CD14-positive monocyte (primary cell): ENCODE results near the gene CACNA2D2. TPM values are rescaled to one million over a fixed set of nuclear protein-coding genes. Genes with fewer than 3 reads are reported as not detected.

Source experiments
- DNase-seq, 3 donors: peaks; one replicate each; pipeline ENCODE4 v3.0.0-alpha.2; 2011 to 2022
- H2AFZ ChIP-seq: 2 replicates; pipeline ENCODE4 v1.6.0; 2012; ENCODE audit warnings: mild to moderate bottlenecking, low read depth, low read length, inconsistent platforms; ENCODE audit not compliant: insufficient read depth, poor library complexity, severe bottlenecking
- H3K27ac ChIP-seq, 2 donors: 1 replicate in 1 of 2; 2 replicates in 1 of 2; pipeline ENCODE4 v1.5.1; 2012 to 2013; ENCODE audit warnings: low read length in 2 of 2, control low read depth in 1 of 2, inconsistent platforms in 1 of 2, low read depth in 1 of 2, mild to moderate bottlenecking in 1 of 2
- H3K27me3 ChIP-seq, 2 donors: one replicate each; pipeline versions ENCODE4 v1.6.0 to v1.6.1; 2011 to 2013; ENCODE audit warnings: low read length in 2 of 2; ENCODE audit not compliant: control insufficient read depth in 2 of 2, insufficient read depth in 2 of 2
- H3K36me3 ChIP-seq, 2 donors: replicated peaks in 1 of 2; 1 replicate in 1 of 2; 2 replicates in 1 of 2; pipeline versions ENCODE4 v1.5.1 to v1.6.1; 2012 to 2013; ENCODE audit warnings: low read length in 2 of 2, control low read depth in 1 of 2, inconsistent platforms in 1 of 2, mild to moderate bottlenecking in 1 of 2; ENCODE audit not compliant: insufficient read depth in 2 of 2, control insufficient read depth in 1 of 2
- H3K4me1 ChIP-seq, 2 donors: 1 replicate in 1 of 2; 2 replicates in 1 of 2; pipeline versions ENCODE4 v1.5.1 to v1.6.1; 2012 to 2013; ENCODE audit warnings: low read length in 2 of 2, control low read depth in 1 of 2, inconsistent platforms in 1 of 2, mild to moderate bottlenecking in 1 of 2, moderate library complexity in 1 of 2; ENCODE audit not compliant: insufficient read depth in 2 of 2, control insufficient read depth in 1 of 2
- H3K4me2 ChIP-seq: replicated peaks from 2 replicates; pipeline ENCODE3; 2012; ENCODE audit warnings: low read length, moderate library complexity, mild to moderate bottlenecking; ENCODE audit not compliant: poor library complexity, severe bottlenecking; ENCODE audit errors: extremely low read depth
- H3K4me3 ChIP-seq, 3 experiments: fragments of 200-600 bp in 1 of 3; sonication (generic) in 1 of 3; replicated peaks in 1 of 3; 1 replicate in 2 of 3; 2 replicates in 1 of 3; pipeline ENCODE4 v1.5.1; 2011 to 2013; ENCODE audit warnings: low read length in 3 of 3, mild to moderate bottlenecking in 3 of 3, control low read depth in 2 of 3, low read depth in 2 of 3, inconsistent platforms in 1 of 3, moderate library complexity in 1 of 3
- H3K79me2 ChIP-seq: 2 replicates; pipeline ENCODE4 v1.6.0; 2012; ENCODE audit warnings: mild to moderate bottlenecking, control low read depth, inconsistent platforms, low read length, moderate library complexity; ENCODE audit not compliant: insufficient read depth
- H3K9ac ChIP-seq: 2 replicates; pipeline ENCODE4 v1.6.0; 2017; ENCODE audit warnings: low read length, mild to moderate bottlenecking; ENCODE audit not compliant: insufficient read depth, poor library complexity, severe bottlenecking
- H3K9me3 ChIP-seq, 2 donors: replicated peaks in 1 of 2; 1 replicate in 1 of 2; 2 replicates in 1 of 2; pipeline versions ENCODE4 v1.5.1 to v1.6.1; 2012 to 2013; ENCODE audit warnings: low read length in 2 of 2, control low read depth in 1 of 2; ENCODE audit not compliant: control insufficient read depth in 1 of 2, insufficient read depth in 1 of 2
- H4K20me1 ChIP-seq: 2 replicates; pipeline ENCODE4 v1.6.0; 2012; ENCODE audit warnings: mild to moderate bottlenecking, low read length, control low read depth, moderate library complexity; ENCODE audit not compliant: insufficient read depth
- H3K27ac Mint-ChIP-seq, 7 donors: one replicate each; pipeline ENCODE4 v1.8.0; 2020; ENCODE audit warnings: mild to moderate bottlenecking in 7 of 7, mixed read lengths in 7 of 7, moderate library complexity in 6 of 7, inconsistent platforms in 2 of 7
- H3K27me3 Mint-ChIP-seq, 3 donors: one replicate each; pipeline ENCODE4 v1.8.0; 2021 to 2022; ENCODE audit warnings: low read depth in 3 of 3, mild to moderate bottlenecking in 3 of 3, mixed read lengths in 3 of 3, moderate library complexity in 3 of 3, inconsistent platforms in 1 of 3
- H3K36me3 Mint-ChIP-seq, 2 donors: one replicate each; pipeline ENCODE4 v1.8.0; 2020; ENCODE audit warnings: mixed read lengths in 2 of 2, inconsistent platforms in 1 of 2, mild to moderate bottlenecking in 1 of 2
- H3K4me1 Mint-ChIP-seq: one replicate; pipeline ENCODE4 v1.8.0; 2020; ENCODE audit warnings: mild to moderate bottlenecking, mixed read lengths
- H3K4me3 Mint-ChIP-seq, 2 donors: one replicate each; pipeline ENCODE4 v1.8.0; 2020; ENCODE audit warnings: mild to moderate bottlenecking in 2 of 2, mixed read lengths in 2 of 2, moderate library complexity in 1 of 2
- H3K9me3 Mint-ChIP-seq, 7 donors: one replicate each; pipeline ENCODE4 v1.8.0; 2020 to 2022; ENCODE audit warnings: mixed read lengths in 7 of 7, mild to moderate bottlenecking in 6 of 7, moderate library complexity in 6 of 7, inconsistent platforms in 2 of 7
- WGBS: methylation state at CpG from one replicate; pipeline ENCODE4 v1.1.5; 2013; ENCODE audit warnings: missing lambda C conversion rate; ENCODE audit not compliant: insufficient coverage; 5-methylcytosine and 5-hydroxymethylcytosine counted together
- intact Hi-C, 2 donors: fragments of 100-400 bp; cut with micrococcal nuclease; formaldehyde crosslinking; loops; one replicate each; pipeline versions ENCODE4 v1.15.0 to v1.15.1; 2023
- polyA plus RNA-seq, 3 donors: library from polyadenylated mRNA; depleted of rRNA in 1 of 3; unstranded in 2 of 3; stranded (reverse) in 1 of 3; fragments of 300-500 nt in 2 of 3; fragments of >200 nt in 1 of 3; fragmentation: Illumina TruSeq in 2 of 3; gene quantifications; 1 replicate in 2 of 3; 2 replicates in 1 of 3; pipeline ENCODE4 v1.2.3, GENCODE V29; 2012 to 2021
- TF ChIP-seq, protein P1 (sequence below): fragments of 200-600 bp; IDR thresholded peaks from one replicate; pipeline ENCODE4 v1.8.0; 2022; ENCODE audit warnings: antibody characterized with exemption, mild to moderate bottlenecking

CACNA2D2 gene
- polyA plus RNA-seq, 3 donors = 0.09 to 0.16 TPM; not detected in 1

DNA sequence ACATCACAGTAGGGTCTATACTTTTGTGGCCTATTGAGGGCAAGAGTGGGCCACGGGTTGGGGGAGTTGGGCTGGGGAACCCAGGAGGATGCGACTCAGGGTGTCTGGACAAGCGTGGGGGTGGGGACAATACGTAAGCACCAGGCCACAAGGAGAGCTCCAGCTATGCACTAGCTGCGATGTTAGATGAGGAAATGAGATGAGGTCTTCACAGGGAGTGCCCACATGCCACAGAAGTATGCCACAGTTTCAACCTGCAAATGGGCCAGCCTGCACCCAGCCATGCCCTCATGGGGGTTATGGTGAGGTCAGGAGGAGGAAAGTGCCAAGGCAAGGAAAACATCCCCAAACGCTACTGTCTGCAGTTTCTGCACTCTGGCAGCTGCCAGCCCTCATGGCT is 30.5 kb downstream of the CACNA2D2 start:
- Histone ChIP-seq H3K27ac (no peak overlapping the region), H3K79me2 (no peaks in the 10 kb centered on the region), H2AFZ (no peak overlapping the region), H3K36me3 (no peaks in the 10 kb centered on the region), H3K27me3 (no peaks in the 10 kb centered on the region), H3K9me3 (no peaks in the 10 kb centered on the region), H3K4me1 (no peaks in the 10 kb centered on the region), H3K9ac (no peak overlapping the region), H3K4me3 (no peak overlapping the region), H4K20me1 (no peaks in the 10 kb centered on the region), H3K4me2 (no peak overlapping the region)
- Mint-ChIP-seq H3K27ac (no peak overlapping the region), H3K4me3 (no peak overlapping the region), H3K36me3 (no peaks in the 10 kb centered on the region), H3K9me3 (no peaks in the 10 kb centered on the region), H3K4me1 (no peaks in the 10 kb centered on the region), H3K27me3 (peaks cover 1 to 11% (median 6%) of the 10 kb centered on the region in 3 donors)
- TF ChIP-seq, protein P1, sequence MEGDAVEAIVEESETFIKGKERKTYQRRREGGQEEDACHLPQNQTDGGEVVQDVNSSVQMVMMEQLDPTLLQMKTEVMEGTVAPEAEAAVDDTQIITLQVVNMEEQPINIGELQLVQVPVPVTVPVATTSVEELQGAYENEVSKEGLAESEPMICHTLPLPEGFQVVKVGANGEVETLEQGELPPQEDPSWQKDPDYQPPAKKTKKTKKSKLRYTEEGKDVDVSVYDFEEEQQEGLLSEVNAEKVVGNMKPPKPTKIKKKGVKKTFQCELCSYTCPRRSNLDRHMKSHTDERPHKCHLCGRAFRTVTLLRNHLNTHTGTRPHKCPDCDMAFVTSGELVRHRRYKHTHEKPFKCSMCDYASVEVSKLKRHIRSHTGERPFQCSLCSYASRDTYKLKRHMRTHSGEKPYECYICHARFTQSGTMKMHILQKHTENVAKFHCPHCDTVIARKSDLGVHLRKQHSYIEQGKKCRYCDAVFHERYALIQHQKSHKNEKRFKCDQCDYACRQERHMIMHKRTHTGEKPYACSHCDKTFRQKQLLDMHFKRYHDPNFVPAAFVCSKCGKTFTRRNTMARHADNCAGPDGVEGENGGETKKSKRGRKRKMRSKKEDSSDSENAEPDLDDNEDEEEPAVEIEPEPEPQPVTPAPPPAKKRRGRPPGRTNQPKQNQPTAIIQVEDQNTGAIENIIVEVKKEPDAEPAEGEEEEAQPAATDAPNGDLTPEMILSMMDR = no peak
- 77% methylated on average over 5 of the region's 6 CpGs for WGBS
- intact Hi-C loops = no loop called here
- DNase-seq = no peak

DNA sequence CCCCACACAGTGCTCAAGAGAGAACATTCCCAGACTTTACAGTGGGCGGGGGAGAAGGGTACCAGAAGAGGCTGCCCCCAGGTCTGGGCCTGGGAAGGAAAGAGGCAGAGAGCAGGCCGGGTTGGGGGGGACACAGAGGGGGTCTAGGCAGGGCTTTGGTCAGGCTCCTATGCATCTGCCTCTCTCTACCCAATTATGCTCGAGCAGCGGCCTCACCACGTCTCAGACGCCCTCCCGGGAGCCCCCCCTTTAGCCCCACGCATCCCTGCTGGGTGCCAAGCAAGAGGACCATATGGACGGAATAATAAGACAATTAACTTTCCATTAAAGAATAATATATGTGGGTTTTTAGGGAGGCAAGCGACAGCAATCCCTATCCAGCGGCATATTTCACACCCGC is 32.8 kb downstream of the CACNA2D2 start:
- H3K27ac ChIP-seq = no peak overlapping the region
- H3K27me3 Mint-ChIP-seq = peaks cover 1 to 7% (median 6%) of the 10 kb centered on the region in 3 donors
- intact Hi-C loops = no loop called here
- H3K9me3 Mint-ChIP-seq = no peaks in the 10 kb centered on the region
- no peaks in the 10 kb centered on the region for H4K20me1 ChIP-seq
- no peak overlapping the region for H3K4me2 ChIP-seq
- no peak overlapping the region for H2AFZ ChIP-seq
- H3K9me3 ChIP-seq = no peaks in the 10 kb centered on the region
- DNase-seq = no peak
- WGBS = no CpG with 5 or more reads among the region's 12 CpGs
- H3K4me1 ChIP-seq = no peaks in the 10 kb centered on the region
- no peak overlapping the region for H3K4me3 Mint-ChIP-seq
- TF ChIP-seq, protein P1 = no peak
- no peaks in the 10 kb centered on the region for H3K79me2 ChIP-seq
- H3K27me3 ChIP-seq = no peaks in the 10 kb centered on the region
- H3K36me3 ChIP-seq = no peaks in the 10 kb centered on the region
- H3K4me1 Mint-ChIP-seq = no peaks in the 10 kb centered on the region
- no peaks in the 10 kb centered on the region for H3K36me3 Mint-ChIP-seq
- no peak overlapping the region for H3K9ac ChIP-seq
- no peak overlapping the region for H3K4me3 ChIP-seq
- no peak overlapping the region for H3K27ac Mint-ChIP-seq
